ENCODE measurements around the gene MAML3.

Gene MAML3

DNA sequence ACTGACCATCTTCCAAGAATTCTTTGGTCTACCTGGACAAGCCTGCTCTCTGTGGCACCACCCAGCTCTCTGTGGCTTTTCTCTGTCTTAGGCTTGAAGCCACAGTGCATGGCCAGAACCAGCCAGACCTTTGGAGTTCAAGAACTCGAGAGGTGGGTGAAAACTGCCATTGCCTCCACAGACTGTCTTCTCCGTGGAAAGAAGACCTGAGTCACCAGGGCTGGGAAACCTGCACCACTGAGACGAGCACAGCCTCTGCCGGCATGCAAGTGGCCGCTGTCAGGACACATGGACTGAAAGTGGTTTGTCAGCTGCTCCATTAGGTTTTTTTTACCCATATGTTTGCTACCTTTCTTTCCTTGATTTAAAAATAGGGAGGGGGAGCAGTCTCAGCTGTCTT is 413.9 kb downstream of the MAML3 start:
- Histone ChIP-seq H3K9me3 (ENCODE audit: insufficient read depth, low read depth, low read length) (no peaks in the 10 kb centered on the region), H3K27me3 (ENCODE audit: insufficient read depth, low read length) (peaks cover 26% of the 10 kb centered on the region; the same call in 1 of the 2 replicates), H3K4me3 (ENCODE audit: low read length) (no peak overlapping the region), H3K27ac (ENCODE audit: low read length) (no peak overlapping the region), H3K36me3 (ENCODE audit: insufficient read depth, low read depth, low read length) (no peaks in the 10 kb centered on the region), H3K4me1 (ENCODE audit: insufficient read depth, low read length) (peaks cover 11% of the 10 kb centered on the region; the same call in 1 of the 2 replicates), H3K9ac (ENCODE audit: low read depth, low read length) (no peak overlapping the region)

DNA sequence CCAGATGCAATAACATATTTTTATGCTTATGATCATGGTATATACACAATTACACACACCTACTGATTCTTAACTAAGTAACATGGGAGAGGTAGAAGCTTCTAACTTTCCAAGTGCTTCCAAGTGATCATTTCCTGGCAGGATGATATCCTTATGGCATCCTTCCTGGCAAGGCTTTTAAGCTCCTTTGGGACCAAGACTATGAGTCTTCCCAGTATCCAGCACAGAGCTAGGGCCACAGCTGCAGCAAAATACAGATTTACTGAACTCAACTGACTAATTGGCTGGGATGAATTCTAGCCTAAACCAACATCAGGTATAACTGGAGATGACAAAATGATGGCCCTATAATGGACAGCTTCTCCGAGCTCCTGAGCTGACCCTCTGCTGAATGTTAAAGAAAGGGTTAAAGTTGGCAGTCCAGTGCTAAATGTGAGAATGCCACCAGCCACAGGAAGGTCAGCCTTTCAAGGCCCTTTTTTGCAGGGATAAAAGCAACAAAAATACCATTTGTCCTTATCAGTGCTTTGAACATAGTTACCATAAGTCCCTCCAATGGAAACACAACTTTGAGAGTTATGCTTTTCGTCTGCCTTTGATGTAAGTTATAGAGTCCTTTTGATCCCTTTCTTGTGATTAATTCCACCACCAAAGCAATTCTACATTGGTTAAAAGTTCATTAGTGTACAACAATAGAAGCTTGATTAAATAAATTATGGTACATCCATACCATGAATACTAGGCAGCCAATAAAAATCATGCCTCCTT is 415.0 kb downstream of the MAML3 start:
- H3K4me3 ChIP-seq (ENCODE audit: low read length): no peak overlapping the region
- no peaks in the 10 kb centered on the region for H3K36me3 ChIP-seq (ENCODE audit: insufficient read depth, low read depth, low read length)
- peaks cover 35% of the 10 kb centered on the region for H3K27me3 ChIP-seq (ENCODE audit: insufficient read depth, low read length)
- no peak overlapping the region for H3K27ac ChIP-seq (ENCODE audit: low read length)
- H3K9ac ChIP-seq (ENCODE audit: low read depth, low read length): no peak overlapping the region
- H3K4me1 ChIP-seq (ENCODE audit: insufficient read depth, low read length): peaks cover 16% of the 10 kb centered on the region; the same call in 1 of the 2 replicates
- H3K9me3 ChIP-seq (ENCODE audit: insufficient read depth, low read depth, low read length): no peaks in the 10 kb centered on the region

DNA sequence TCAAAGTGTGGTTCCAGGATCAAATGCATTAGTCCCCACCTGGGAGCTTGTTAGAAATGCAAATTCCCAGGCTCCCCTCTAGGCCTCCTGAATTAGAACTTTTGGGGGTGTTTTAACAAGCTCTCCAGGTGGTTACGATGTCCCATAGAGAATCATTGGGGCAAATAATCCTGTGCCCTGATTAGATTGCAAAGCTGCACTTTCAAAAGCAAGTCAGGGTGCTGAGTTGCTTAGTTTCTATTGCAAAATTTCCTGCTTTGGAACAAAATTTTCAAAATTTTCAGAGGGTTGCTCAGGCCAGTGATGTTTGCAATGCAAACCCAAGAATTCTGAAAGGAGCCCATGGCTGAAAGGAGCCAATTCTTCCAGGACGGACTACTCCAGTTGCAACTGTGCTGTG is 417.3 kb downstream of the MAML3 start:
- Histone ChIP-seq H3K27ac (ENCODE audit: low read length) (no peak overlapping the region), H3K4me3 (ENCODE audit: low read length) (peak overlapping the region; percentile 80; the same call in 1 of the 2 replicates), H3K9me3 (ENCODE audit: insufficient read depth, low read depth, low read length) (no peaks in the 10 kb centered on the region), H3K4me1 (ENCODE audit: insufficient read depth, low read length) (peaks cover 18% of the 10 kb centered on the region; the same call in 1 of the 2 replicates), H3K27me3 (ENCODE audit: insufficient read depth, low read length) (peaks cover 46% of the 10 kb centered on the region), H3K36me3 (ENCODE audit: insufficient read depth, low read depth, low read length) (no peaks in the 10 kb centered on the region), H3K9ac (ENCODE audit: low read depth, low read length) (no peak overlapping the region)

DNA sequence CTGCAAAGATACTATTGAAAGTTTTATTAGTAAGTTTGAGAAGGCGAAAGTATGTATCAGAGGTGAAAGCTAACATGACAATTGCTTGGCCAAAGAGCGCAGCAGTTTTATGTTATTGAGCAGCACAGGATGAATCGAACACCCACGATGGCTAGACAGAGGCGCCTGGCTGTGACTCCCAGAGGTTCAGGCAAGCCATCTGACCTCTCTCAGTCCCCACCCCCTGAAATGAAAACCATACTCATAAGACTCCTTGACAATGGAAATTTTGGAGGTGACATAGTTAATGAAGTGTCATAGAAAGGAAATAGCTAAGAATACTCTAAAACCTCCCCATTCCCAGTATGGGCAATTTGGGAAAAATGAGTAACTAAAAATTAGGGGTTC is 417.7 kb downstream of the MAML3 start:
- no peaks in the 10 kb centered on the region for H3K36me3 ChIP-seq (ENCODE audit: insufficient read depth, low read depth, low read length)
- peak overlapping the region; percentile 63; the same call in 1 of the 2 replicates for H3K9ac ChIP-seq (ENCODE audit: low read depth, low read length)
- H3K9me3 ChIP-seq (ENCODE audit: insufficient read depth, low read depth, low read length): no peaks in the 10 kb centered on the region
- peaks cover 46% of the 10 kb centered on the region for H3K27me3 ChIP-seq (ENCODE audit: insufficient read depth, low read length)
- peak overlapping the region; percentile 80 for H3K4me3 ChIP-seq (ENCODE audit: low read length)
- no peak overlapping the region for H3K27ac ChIP-seq (ENCODE audit: low read length)
- H3K4me1 ChIP-seq (ENCODE audit: insufficient read depth, low read length): peaks cover 18% of the 10 kb centered on the region; the same call in 1 of the 2 replicates

DNA sequence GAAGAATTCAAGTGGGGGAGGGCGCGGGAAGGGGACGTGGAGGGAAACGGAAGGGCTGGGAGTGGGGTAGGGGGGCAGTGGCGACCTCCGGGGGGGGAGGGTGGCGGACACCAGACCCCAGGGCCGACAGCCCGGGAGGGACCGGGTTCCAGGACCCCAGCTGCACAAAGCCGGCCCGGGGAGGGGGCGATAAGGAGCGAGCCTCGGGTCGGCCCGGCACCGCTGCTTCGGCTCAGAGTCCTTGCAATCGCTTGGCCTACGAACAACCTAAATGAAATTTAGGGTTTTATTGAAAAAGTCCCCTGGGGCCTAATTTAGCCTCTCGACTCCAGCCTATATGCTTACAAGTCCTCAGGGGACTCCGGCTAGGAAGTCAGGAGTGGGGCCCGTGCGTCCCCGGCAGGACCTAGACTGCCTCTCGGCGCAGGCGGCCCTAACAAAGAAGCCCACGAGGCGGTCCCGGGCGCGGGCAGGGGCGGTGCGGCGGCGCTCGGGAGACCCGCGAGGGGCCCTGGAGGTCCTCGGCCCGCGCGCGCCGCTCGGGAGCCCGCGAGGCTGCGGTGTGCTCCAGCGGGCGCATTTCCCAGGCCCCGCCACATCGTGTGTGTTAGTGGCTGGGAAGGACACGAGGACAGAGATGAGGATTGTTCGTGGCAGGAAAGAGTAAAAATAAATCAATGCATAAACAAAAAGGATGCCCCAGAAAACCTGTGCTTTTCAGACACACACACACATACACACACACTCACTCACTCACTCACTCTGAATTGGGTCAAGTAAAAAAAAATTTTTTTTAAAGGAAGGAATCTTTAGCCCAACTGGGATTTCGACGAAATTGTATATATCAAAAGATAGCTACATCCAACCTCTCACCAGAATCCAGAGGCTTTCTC is 418.4 kb downstream of the MAML3 start:
- H3K4me1 ChIP-seq (ENCODE audit: insufficient read depth, low read length): peaks cover 18% of the 10 kb centered on the region; the same call in 1 of the 2 replicates
- H3K9me3 ChIP-seq (ENCODE audit: insufficient read depth, low read depth, low read length): no peaks in the 10 kb centered on the region
- peaks cover 46% of the 10 kb centered on the region for H3K27me3 ChIP-seq (ENCODE audit: insufficient read depth, low read length)
- H3K27ac ChIP-seq (ENCODE audit: low read length): no peak overlapping the region
- H3K9ac ChIP-seq (ENCODE audit: low read depth, low read length): peak overlapping the region; percentile 63
- peak overlapping the region; percentile 80 for H3K4me3 ChIP-seq (ENCODE audit: low read length)
- no peaks in the 10 kb centered on the region for H3K36me3 ChIP-seq (ENCODE audit: insufficient read depth, low read depth, low read length)

DNA sequence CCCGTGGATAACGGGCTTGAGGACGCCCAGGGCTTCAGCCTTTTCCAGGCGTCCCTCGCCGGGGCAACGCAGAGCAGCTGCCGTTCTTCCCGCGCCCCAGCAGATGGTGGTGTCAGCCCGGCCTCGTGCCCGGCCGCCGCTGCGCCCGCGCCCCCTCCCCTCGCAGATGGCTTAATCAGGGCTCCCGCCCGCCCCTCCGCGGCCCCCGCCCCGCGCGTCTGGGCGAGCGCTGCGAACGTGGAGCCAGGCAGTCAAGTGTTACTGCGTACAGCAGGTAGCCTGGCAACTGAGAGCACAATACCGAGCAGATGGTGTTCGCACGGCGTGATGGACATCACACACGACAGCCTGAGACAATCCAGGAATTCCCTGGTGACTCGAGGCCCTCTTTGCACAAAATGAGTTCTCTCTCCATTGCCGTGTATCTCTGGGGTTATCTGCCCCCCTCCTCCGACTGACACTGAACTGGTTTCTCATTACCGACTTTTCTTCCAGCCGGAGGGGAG is 419.1 kb downstream of the MAML3 start:
- Histone ChIP-seq H3K9ac (ENCODE audit: low read depth, low read length) (peak overlapping the region; percentile 63; the same call in 1 of the 2 replicates), H3K9me3 (ENCODE audit: insufficient read depth, low read depth, low read length) (no peaks in the 10 kb centered on the region), H3K36me3 (ENCODE audit: insufficient read depth, low read depth, low read length) (no peaks in the 10 kb centered on the region), H3K4me3 (ENCODE audit: low read length) (peak overlapping the region; percentile 80), H3K27ac (ENCODE audit: low read length) (no peak overlapping the region), H3K4me1 (ENCODE audit: insufficient read depth, low read length) (peaks cover 18% of the 10 kb centered on the region; the same call in 1 of the 2 replicates), H3K27me3 (ENCODE audit: insufficient read depth, low read length) (peaks cover 46% of the 10 kb centered on the region)

DNA sequence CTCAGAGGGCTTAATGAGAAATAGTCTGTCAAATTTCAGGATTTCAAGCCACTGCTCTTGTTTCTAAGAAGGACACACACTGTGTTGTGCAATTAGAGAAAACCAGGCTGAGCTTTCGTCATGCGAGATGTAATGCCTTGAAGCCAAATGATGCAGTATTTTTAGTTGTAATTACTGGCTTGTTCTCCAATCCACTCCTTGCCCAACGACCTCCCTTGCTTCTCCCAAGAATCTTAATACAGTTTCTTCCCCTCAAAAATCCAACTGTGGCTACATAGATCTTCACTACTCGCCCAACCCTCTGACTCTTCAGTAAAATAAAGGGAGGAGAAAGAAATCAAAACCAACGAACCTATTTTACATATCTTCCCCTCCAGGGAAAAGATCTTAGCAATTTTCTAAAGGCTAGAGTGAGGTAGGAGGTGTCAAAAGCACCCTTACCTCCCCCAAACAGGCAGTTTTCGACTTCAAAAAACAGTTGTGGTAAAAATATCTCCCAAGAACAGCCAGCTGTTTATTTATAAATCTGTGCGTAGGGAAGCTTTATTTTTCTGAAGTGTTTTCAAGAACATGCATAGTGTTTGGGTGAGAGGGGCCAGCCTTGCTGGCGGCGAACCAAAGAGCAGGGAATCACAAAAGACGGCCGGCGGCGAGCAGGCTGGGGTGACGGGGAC is 419.6 kb downstream of the MAML3 start:
- H3K27ac ChIP-seq (ENCODE audit: low read length): no peak overlapping the region
- no peaks in the 10 kb centered on the region for H3K9me3 ChIP-seq (ENCODE audit: insufficient read depth, low read depth, low read length)
- H3K36me3 ChIP-seq (ENCODE audit: insufficient read depth, low read depth, low read length): no peaks in the 10 kb centered on the region
- H3K27me3 ChIP-seq (ENCODE audit: insufficient read depth, low read length): peaks cover 46% of the 10 kb centered on the region
- peak overlapping the region; percentile 51 for H3K4me3 ChIP-seq (ENCODE audit: low read length)
- H3K9ac ChIP-seq (ENCODE audit: low read depth, low read length): no peak overlapping the region; the same call in 1 of the 2 replicates
- peaks cover 18% of the 10 kb centered on the region; the same call in 1 of the 2 replicates for H3K4me1 ChIP-seq (ENCODE audit: insufficient read depth, low read length)

DNA sequence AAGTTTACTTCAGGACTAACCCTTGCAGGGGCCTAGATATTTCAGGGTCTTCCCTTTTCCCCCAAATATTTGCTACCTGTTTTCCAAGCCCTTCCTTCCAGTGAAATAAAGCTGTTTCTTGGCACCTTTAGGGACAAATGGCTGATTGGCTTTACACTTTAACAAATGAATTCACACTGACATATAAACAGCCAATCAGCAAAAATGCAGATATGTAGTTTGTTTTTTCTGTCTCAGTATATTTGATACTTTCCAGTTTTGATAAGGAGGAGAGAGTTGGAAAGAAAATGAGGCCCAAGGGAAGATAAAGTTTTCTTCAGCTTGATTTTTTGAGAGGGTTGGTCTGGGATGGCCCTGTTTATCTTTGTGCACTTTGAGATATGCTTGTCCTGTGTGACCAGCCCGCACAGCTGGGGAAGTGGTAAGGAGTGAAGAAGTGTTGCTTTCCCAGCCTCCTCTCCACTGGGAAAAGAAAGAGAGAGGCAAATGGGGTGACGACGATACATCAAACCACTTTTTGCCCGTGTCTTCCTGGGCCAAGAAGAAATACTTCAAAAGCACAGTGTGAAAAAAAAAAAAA is 420.9 kb downstream of the MAML3 start:
- no peaks in the 10 kb centered on the region for H3K36me3 ChIP-seq (ENCODE audit: insufficient read depth, low read depth, low read length)
- H3K9ac ChIP-seq (ENCODE audit: low read depth, low read length): no peak overlapping the region
- H3K27ac ChIP-seq (ENCODE audit: low read length): no peak overlapping the region
- no peaks in the 10 kb centered on the region for H3K9me3 ChIP-seq (ENCODE audit: insufficient read depth, low read depth, low read length)
- H3K4me1 ChIP-seq (ENCODE audit: insufficient read depth, low read length): peaks cover 18% of the 10 kb centered on the region; the same call in 1 of the 2 replicates
- peaks cover 46% of the 10 kb centered on the region for H3K27me3 ChIP-seq (ENCODE audit: insufficient read depth, low read length)
- H3K4me3 ChIP-seq (ENCODE audit: low read length): no peak overlapping the region

DNA sequence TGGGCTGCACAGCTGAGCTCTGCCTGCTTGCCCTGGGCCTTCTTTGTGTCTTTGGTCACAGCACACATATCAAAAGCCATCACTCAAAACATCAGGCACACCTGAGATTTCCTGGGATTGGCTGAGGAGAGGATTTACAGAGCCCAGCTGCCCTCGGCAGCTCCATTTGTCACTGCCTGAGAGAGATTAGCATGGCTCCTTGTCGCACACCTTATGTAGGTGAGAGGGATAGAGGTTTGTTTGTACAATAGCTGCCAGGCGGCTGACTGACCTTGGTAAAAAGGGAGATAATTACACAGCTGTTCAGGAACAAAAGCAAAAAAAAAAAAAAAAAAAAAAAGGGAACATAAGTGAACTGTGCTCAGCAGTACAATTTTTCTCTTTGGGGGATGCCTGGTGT is 425.1 kb downstream of the MAML3 start:
- peaks cover 10% of the 10 kb centered on the region for H3K27me3 ChIP-seq (ENCODE audit: insufficient read depth, low read length)
- no peak overlapping the region for H3K9ac ChIP-seq (ENCODE audit: low read depth, low read length)
- no peaks in the 10 kb centered on the region for H3K9me3 ChIP-seq (ENCODE audit: insufficient read depth, low read depth, low read length)
- H3K4me1 ChIP-seq (ENCODE audit: insufficient read depth, low read length): 0 out of 2 replicates have a peak, but pooled peaks cover under 1% of the 10 kb centered on the region
- no peaks in the 10 kb centered on the region for H3K36me3 ChIP-seq (ENCODE audit: insufficient read depth, low read depth, low read length)
- H3K4me3 ChIP-seq (ENCODE audit: low read length): no peak overlapping the region
- no peak overlapping the region for H3K27ac ChIP-seq (ENCODE audit: low read length)

DNA sequence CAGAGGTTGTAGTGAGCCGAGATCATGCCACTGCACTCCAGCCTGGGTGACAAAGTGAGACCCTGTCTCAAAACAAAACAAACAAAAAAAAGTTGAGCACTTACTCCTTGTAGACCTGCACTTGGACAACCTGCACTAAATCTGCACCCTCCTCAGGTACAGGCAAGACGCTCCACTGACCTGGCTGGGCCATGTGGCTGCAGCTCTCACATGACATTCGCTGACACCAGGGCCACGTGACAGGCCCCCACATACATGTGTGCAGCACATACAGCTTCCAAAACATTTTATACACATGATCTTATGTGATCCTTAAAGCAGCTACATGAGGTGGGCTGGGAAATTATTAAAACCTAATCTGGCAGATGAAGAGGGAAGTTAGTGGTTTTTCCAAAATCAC is 425.8 kb downstream of the MAML3 start:
- H3K27ac ChIP-seq (ENCODE audit: low read length): no peak overlapping the region
- H3K4me1 ChIP-seq (ENCODE audit: insufficient read depth, low read length): no peaks in the 10 kb centered on the region
- no peaks in the 10 kb centered on the region for H3K9me3 ChIP-seq (ENCODE audit: insufficient read depth, low read depth, low read length)
- no peak overlapping the region for H3K9ac ChIP-seq (ENCODE audit: low read depth, low read length)
- no peak overlapping the region for H3K4me3 ChIP-seq (ENCODE audit: low read length)
- no peaks in the 10 kb centered on the region for H3K36me3 ChIP-seq (ENCODE audit: insufficient read depth, low read depth, low read length)
- H3K27me3 ChIP-seq (ENCODE audit: insufficient read depth, low read length): peaks cover 3% of the 10 kb centered on the region; the same call in 1 of the 2 replicates

DNA sequence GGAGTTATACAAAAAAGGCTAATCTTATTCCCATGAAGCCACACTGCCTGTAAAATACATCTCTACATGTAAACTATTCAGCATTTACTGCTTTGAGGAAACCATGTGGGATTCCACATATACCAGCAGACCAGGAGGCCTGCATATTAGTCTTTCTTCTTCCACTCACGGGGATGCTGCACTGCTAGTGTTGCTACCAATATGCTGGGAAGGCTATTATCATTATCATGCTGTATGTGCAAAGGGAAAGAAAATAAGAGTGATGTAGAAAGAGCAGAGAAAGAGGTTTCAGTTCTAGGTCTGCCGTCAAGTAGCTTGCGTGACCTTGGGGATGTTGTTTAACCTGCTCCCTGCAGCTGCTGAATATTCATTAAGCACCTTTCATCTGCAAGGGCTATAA is 427.4 kb downstream of the MAML3 start:
- Histone ChIP-seq H3K4me1 (ENCODE audit: insufficient read depth, low read length) (no peaks in the 10 kb centered on the region), H3K36me3 (ENCODE audit: insufficient read depth, low read depth, low read length) (no peaks in the 10 kb centered on the region), H3K4me3 (ENCODE audit: low read length) (no peak overlapping the region), H3K27me3 (ENCODE audit: insufficient read depth, low read length) (no peaks in the 10 kb centered on the region), H3K9ac (ENCODE audit: low read depth, low read length) (no peak overlapping the region), H3K27ac (ENCODE audit: low read length) (no peak overlapping the region), H3K9me3 (ENCODE audit: insufficient read depth, low read depth, low read length) (no peaks in the 10 kb centered on the region)

Data from iPS-20b (cell line).